ENCODE measurements around the gene USP36.

USP36 gene

DNA sequence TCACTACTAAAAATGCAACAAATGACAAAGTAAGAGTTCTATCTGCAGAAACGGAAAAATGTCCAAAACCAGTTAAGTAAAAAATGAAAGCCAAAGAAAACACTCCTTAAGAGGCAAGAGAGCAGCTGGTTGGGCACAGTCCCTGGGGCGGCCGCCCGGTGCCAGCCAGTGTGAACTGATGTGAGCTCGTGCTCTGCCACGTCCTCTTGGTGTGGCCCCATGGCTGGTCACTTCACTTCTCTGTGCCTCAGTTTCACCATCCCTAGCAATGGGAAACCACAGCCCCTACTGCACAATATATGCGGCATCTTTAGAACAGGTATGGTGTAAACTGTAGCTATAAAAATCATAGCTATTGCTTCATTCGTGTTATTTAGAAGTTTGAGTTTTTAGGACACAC is 21.2 kb downstream of the USP36 start:
- intact Hi-C loops (cut with DNase I; ENCODE audit: low total_unique reads): no loop called here
- Histone ChIP-seq H3K27ac (no peak overlapping the region), H3K27me3 (no peaks in the 10 kb centered on the region), H3K4me1 (peaks cover 0 to 4% (median 1%) of the 10 kb centered on the region in 4 donors), H3K36me3 (peaks cover 86 to 100% (median 99%) of the 10 kb centered on the region in 3 donors), H3K4me3 (no peak overlapping the region), H3K9me3 (no peaks in the 10 kb centered on the region)
- DNase-seq: no peak
- TF ChIP-seq, protein P1, sequence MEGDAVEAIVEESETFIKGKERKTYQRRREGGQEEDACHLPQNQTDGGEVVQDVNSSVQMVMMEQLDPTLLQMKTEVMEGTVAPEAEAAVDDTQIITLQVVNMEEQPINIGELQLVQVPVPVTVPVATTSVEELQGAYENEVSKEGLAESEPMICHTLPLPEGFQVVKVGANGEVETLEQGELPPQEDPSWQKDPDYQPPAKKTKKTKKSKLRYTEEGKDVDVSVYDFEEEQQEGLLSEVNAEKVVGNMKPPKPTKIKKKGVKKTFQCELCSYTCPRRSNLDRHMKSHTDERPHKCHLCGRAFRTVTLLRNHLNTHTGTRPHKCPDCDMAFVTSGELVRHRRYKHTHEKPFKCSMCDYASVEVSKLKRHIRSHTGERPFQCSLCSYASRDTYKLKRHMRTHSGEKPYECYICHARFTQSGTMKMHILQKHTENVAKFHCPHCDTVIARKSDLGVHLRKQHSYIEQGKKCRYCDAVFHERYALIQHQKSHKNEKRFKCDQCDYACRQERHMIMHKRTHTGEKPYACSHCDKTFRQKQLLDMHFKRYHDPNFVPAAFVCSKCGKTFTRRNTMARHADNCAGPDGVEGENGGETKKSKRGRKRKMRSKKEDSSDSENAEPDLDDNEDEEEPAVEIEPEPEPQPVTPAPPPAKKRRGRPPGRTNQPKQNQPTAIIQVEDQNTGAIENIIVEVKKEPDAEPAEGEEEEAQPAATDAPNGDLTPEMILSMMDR (IDR thresholded peaks at IDR 0.05): no peak

DNA sequence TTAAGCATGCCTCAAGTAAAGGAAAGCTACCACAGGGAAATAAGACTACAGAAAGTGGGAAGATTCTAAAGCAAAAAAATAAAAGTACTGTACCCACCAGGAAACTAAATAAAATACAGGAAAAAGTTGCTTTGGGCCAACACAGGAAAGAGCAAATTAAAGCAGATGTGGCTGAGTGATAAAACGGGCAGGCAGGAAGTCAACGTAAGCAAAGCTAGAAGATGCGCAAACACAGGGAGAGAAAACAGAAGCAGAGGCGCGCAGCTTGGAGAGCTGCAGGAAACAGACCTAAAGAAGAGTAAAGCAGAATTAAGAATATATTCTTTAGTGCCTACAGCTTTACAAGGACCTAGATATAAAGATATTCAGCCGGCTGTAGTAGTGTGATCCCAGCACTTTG is 21.7 kb downstream of the USP36 start:
- H3K27me3 ChIP-seq: no peaks in the 10 kb centered on the region
- H3K4me1 ChIP-seq: peaks cover 0 to 4% (median 1%) of the 10 kb centered on the region in 4 donors
- H3K9me3 ChIP-seq: no peaks in the 10 kb centered on the region
- H3K27ac ChIP-seq: no peak overlapping the region
- peaks cover 89 to 100% (median 99%) of the 10 kb centered on the region in 3 donors for H3K36me3 ChIP-seq
- TF ChIP-seq, protein P1 (IDR thresholded peaks at IDR 0.05): no peak
- DNase-seq: no peak
- intact Hi-C loops (cut with DNase I; ENCODE audit: low total_unique reads): no loop called here
- no peak overlapping the region for H3K4me3 ChIP-seq

DNA sequence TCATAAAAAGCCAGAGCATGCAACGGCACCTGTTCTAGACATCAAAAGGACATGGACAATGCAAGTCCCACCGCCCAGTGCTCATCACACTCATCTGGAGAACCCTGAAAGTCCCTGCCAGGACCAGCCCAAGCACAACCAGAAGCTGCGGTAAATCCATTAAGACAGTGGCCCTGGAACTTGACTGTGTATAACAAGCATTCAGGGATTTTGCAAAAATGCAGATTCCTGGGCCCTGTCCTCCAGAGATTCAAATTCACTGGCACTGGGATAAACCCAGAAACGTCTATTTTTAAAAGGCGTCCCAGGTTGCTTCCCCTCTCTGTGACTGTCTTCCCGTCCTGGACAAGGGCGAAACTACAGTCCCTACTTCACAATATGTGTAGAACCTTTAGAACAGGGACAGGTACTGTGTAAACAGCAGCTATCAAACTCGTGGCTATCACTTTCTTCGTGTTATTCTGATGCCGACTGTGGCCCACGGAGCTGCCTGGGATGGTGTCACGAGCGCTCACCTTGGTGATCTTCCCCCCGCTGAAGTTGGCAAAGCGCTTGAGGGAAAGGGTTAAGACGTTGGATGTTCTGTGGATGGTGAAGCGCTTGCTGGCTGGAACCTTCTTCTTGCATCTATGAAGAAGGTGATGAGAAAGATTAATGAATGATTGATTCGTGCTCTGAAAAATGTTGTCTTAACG is 22.3 kb downstream of the USP36 start:
- no peaks in the 10 kb centered on the region for H3K9me3 ChIP-seq
- no peak overlapping the region for H3K4me3 ChIP-seq
- DNase-seq: no peak
- peaks cover 0 to 6% (median 2%) of the 10 kb centered on the region in 4 donors for H3K4me1 ChIP-seq
- intact Hi-C loops (cut with DNase I; ENCODE audit: low total_unique reads): no loop called here
- H3K27ac ChIP-seq: no peak overlapping the region
- H3K27me3 ChIP-seq: no peaks in the 10 kb centered on the region
- TF ChIP-seq, protein P1 (IDR thresholded peaks at IDR 0.05): no peak
- peaks cover 89 to 100% (median 99%) of the 10 kb centered on the region in 3 donors for H3K36me3 ChIP-seq

DNA sequence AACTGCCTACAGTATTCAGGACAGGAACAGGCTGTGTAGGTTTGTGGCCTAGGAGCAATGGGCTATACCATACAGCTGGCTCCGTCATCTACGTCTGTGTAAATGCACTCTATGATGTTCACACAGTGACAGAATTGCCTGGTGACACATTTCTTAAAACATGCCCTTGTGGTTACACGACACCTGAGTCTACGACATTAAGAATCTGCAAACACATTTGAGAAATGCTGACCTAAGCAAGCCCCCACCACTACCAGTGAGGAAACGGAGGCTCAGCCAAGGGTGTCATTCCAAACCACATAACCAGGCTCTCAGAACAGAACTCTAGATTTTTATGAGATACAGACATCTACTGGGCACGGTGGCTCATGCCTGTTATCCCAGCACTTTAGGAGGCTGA is 23.5 kb downstream of the USP36 start:
- TF ChIP-seq, protein P1 (IDR thresholded peaks at IDR 0.05): no peak
- H3K27ac ChIP-seq: no peak overlapping the region
- no peaks in the 10 kb centered on the region for H3K9me3 ChIP-seq
- peaks cover 94 to 100% (median 97%) of the 10 kb centered on the region in 3 donors for H3K36me3 ChIP-seq
- intact Hi-C loops (cut with DNase I; ENCODE audit: low total_unique reads): no loop called here
- H3K4me1 ChIP-seq: peaks cover 0 to 10% (median 3%) of the 10 kb centered on the region in 4 donors
- no peak overlapping the region for H3K4me3 ChIP-seq
- H3K27me3 ChIP-seq: no peaks in the 10 kb centered on the region
- no peak for DNase-seq

DNA sequence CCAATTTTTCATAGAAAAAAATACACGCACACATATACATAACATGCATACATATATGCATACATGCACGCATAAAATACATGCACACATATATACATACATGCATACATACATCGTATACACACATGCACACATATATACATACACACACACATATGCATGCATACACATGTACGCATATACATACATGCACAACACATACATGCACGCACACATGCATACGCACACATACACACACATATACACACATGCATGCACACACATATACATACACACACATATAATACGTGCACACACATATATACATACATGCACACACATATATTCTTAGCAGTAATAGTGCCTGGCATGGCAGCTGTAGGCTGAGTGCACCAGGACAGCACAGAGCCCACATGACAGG is 24.9 kb downstream of the USP36 start:
- peaks cover 96 to 100% (median 96%) of the 10 kb centered on the region in 3 donors for H3K36me3 ChIP-seq
- TF ChIP-seq, protein P1 (IDR thresholded peaks at IDR 0.05): no peak
- peaks cover 0 to 10% (median 3%) of the 10 kb centered on the region in 4 donors for H3K4me1 ChIP-seq
- no peak overlapping the region for H3K4me3 ChIP-seq
- no peak for DNase-seq
- no peak overlapping the region for H3K27ac ChIP-seq
- no peaks in the 10 kb centered on the region for H3K9me3 ChIP-seq
- intact Hi-C loops (cut with DNase I; ENCODE audit: low total_unique reads): no loop called here
- H3K27me3 ChIP-seq: no peaks in the 10 kb centered on the region

Data from tibial artery (tissue), 4 donors.